GDM1 (cell line): Measurements from ENCODE around the gene ENPP7.

Experiments
- DNase-seq: peaks from one replicate; lab custom pipeline; 2025; lab: John Stamatoyannopoulos, UW

The ENPP7 gene

DNA sequence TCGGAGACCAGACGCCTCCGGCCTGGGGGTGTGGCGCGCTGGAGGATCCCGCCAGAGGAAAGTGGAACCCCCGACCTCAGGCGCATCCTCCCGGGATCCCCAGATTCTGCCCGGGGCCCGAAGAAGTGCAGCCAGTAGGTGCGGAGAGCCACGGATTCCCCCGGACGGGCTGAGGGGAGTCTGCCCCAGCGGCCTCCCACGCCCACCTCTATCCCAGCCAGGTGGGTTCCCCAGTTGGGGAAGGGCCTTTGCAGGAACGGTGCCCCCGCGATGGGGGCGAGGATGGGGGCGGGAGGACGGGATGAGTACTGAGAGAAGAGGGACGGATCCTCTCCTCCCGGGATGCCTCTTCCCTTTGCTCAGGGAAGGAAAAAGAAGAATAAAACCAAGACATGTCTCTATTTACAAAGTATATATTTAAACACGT, 61.0 kb downstream of the ENPP7 start:
- DNase-seq: no peak
